Uterus (tissue), 2 donors: ENCODE measurements around the gene GJA1.

Experiments
- POLR2A ChIP-seq, 2 donors: fragments of 450-650 bp; IDR thresholded peaks; one replicate each; pipeline ENCODE4 v1.6.1; 2016; ENCODE audit warnings: antibody characterized with exemption in 2 of 2, mild to moderate bottlenecking in 1 of 2, moderate library complexity in 1 of 2
- TF ChIP-seq, protein P1 (sequence below), 4 experiments: fragments of 200-600 bp in 2 of 4; fragments of 450-650 bp in 2 of 4; sonication (generic) in 2 of 4; IDR thresholded peaks; one replicate each; pipeline ENCODE4 v1.5.1; 2016 to 2019; ENCODE audit warnings: antibody characterized with exemption in 4 of 4, mild to moderate bottlenecking in 2 of 4, moderate library complexity in 1 of 4

DNA sequence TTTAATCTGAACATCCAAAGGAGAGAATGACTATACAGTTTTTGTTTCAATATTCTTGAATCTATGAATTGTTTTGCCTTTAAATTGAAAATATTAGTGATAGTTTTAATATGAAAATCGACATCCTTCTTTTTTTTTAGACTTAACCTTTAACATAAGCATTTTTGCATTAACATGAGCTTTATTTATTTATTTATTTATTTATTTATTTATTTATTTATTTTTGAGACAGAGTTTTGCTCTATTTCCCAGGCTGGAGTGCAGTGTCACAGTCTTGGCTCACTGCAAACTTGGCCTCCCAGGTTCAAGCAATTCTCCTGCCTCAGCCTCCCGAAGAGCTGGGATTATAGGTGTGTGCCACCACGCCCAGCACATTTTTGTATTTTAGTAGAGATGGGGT lies 27.6 kb downstream of the GJA1 start:
- TF ChIP-seq, protein P1, sequence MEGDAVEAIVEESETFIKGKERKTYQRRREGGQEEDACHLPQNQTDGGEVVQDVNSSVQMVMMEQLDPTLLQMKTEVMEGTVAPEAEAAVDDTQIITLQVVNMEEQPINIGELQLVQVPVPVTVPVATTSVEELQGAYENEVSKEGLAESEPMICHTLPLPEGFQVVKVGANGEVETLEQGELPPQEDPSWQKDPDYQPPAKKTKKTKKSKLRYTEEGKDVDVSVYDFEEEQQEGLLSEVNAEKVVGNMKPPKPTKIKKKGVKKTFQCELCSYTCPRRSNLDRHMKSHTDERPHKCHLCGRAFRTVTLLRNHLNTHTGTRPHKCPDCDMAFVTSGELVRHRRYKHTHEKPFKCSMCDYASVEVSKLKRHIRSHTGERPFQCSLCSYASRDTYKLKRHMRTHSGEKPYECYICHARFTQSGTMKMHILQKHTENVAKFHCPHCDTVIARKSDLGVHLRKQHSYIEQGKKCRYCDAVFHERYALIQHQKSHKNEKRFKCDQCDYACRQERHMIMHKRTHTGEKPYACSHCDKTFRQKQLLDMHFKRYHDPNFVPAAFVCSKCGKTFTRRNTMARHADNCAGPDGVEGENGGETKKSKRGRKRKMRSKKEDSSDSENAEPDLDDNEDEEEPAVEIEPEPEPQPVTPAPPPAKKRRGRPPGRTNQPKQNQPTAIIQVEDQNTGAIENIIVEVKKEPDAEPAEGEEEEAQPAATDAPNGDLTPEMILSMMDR (IDR thresholded peaks at IDR 0.05): no peak
- TF ChIP-seq POLR2A (IDR thresholded peaks at IDR 0.05): no peak
